Activated effector memory CD4-positive, alpha-beta T cell treated with anti-CD3 and anti-CD28 coated beads, Interleukin-2, amount 50 U/mL, for 16 hours (primary cell): ENCODE results near the gene WNT6.

Experiments
- DNase-seq: peaks from one replicate; pipeline ENCODE4 v3.0.0-alpha.2; 2020

The WNT6 gene

DNA sequence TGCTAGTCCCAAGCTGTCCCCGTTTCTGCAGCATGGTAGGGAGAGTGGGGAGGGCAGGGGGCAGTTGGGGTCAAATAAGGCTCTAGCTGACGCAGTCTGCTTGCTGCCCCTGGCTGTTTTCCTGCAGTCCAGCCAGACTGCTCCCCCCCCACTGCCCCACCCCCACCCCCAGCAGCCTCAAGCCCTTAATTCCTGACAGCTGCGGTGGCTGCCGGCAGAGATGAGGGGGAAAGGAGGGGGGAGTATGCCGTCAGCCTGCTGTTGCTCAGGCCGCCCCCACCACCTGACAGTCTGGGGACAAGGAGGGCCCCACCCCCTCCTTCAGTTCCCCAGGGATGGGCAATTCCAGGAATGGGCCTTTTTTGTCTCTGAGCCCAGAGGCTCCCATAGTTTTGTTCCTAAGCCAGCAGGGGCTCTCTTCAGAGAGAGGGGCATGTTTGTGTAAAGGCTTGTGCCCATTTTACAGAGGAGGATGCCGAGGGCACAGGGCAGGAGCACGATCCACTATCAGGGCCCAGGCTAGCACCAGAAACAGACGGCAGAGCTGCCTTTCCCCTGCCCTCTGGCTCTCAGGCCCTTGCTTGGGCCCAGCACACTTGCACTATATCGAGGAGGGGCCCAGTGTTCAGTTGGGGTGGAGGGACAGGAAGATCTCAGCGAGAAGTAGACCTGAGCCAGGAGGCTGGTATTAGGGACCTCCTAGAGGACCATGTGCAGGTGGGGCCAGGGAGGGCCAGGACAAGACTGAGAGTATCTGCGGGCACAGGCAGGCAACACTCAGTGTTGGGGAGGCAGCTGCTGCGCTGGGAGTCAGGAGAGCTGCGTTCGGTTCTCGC lies 19.5 kb downstream of the WNT6 start:
- DNase-seq = peak; percentile 61

- DNase-seq = no peak
Observed at GRCh38 chr2:218879776-218880101, 20.1 kb downstream of the WNT6 start.

GRCh38 chr2:218880102-218880858 lies 20.7 kb downstream of the WNT6 start, which contains the start of gene WNT10A:
Gene WNT10A, plus strand, starts transcription at chr2:218880852. Its CDS starts 144 bp downstream, at chr2:218880996.
- peak; percentile 94 for DNase-seq

DNA sequence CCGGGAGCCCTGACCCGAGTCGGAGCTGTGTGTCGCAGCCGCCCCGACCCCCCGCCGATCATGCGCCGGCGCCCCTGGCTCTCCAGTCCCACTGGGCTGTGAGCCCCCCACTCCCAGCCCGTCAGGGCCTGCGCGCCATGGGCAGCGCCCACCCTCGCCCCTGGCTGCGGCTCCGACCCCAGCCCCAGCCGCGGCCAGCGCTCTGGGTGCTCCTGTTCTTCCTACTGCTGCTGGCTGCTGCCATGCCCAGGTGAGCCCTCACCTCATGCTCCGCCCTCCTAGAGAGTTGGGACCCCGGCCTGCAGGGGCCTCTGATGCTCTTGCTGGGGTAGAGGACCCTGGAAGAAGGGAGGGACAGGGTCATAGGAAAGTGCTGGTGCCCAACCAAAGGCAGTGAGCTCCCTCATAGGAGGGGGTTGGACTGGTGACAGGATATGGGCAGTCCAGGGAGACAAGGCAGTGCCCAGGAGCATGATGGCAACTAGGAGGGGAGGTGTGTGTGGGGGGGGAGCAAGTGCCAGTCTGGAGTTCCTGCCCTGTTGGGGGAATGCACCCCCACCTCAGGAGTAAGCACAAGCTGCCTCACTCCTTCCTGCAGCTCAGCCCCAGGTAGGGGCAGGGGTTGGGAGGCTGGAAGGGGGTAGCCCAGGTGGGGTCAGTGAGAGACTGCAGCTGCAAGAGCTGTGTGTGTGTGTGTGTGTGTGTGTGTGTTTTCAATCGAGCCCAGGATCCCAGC lies 21.4 kb downstream of the WNT6 start:
- peak; percentile 64 for DNase-seq

DNA sequence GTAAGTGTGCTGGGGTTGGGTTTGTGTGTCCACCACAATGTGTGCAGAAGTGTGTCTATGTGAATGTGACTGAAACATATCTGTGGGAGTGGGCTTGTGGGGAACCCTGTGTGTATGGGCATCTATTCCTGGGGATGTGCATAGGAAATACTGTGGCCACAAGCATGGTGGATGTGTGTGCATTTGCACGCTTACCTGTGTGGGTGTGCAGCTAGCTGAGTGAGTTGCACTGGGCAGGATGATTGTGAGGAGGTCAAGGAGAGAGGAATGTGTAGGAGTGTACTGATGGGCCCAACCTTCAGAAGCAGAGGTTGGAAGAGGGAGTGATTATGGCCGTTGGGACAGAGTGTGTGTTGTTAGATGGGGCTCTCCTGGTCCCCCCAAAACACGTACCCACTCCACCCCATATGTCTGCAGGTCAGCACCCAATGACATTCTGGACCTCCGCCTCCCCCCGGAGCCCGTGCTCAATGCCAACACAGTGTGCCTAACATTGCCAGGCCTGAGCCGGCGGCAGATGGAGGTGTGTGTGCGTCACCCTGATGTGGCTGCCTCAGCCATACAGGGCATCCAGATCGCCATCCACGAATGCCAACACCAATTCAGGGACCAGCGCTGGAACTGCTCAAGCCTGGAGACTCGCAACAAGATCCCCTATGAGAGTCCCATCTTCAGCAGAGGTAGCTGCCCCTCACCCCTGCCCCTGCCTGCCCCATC lies 22.3 kb downstream of the WNT6 start:
- no peak for DNase-seq

DNA sequence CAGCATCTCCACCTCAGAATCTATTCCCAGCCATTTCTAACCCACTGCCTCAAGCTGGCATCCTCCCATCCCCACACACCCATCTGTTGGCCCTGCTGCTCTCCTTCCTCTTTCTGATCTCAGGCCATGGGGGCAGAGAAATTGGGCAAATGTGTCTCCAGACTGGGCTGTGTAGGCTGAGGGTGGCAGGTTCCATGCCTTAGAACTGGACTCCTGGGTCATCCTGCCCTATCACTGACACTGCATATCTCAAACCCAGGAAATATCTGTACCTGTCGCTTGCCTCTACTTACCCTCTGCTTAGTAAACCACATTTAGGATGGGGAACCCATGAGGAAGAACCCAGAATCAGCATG lies 22.8 kb downstream of the WNT6 start:
- DNase-seq = no peak

GRCh38 chr2:218882866-218883366 lies 23.3 kb downstream of the WNT6 start:
- peak; percentile 73 for DNase-seq

DNA sequence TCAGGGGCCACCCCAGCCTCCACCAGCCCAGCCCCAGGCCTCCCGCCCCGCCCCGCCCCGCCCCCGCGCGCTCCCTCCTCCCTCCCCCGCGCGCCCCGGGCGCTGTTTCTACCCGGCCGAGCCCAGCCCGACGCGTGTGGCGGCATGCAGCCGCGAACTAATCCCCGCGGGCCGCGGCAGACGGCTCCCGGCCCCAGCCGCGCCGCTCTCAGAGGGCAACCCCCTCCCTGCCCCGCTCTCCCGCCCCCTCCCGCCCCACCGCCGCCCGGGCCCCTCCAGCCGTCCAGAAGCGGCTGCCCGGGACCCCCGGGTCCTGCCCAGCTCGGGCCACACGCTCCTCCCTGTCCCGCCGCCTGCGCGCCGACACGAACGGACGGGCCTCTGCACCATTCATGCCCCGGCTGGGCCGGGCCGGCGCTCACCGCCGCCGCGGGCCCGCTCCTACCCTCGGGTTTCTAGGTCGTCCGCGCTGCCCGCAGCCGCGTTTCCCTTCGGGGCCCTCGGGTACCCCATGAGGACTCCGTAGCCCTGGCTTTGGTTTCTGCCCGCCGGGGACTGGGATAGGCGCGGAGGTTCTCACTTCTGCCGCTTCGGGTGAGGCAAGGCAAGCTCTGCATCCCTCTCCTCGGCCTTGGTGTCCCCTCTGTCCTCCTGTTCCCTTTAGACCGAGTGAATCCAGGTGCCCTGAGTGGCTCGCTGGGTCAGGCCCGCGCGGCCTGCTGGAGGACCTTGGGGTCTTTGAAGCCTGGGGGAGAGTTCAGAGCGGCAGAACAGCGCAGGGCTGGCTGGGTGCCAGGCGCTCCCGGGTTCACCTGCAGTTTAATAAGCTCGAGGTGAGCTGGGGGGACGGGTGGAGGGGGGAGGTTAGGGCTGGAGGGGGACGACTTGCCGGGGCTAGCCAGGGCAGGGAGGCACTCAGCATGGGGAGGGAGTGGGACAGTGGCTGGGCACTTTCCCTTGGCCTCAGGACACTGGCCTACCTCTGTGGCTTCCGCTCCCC lies 24.2 kb downstream of the WNT6 start:
- peak; percentile 83 for DNase-seq

GRCh38 chr2:218884519-218884918 lies 24.9 kb downstream of the WNT6 start:
- no peak for DNase-seq

DNA sequence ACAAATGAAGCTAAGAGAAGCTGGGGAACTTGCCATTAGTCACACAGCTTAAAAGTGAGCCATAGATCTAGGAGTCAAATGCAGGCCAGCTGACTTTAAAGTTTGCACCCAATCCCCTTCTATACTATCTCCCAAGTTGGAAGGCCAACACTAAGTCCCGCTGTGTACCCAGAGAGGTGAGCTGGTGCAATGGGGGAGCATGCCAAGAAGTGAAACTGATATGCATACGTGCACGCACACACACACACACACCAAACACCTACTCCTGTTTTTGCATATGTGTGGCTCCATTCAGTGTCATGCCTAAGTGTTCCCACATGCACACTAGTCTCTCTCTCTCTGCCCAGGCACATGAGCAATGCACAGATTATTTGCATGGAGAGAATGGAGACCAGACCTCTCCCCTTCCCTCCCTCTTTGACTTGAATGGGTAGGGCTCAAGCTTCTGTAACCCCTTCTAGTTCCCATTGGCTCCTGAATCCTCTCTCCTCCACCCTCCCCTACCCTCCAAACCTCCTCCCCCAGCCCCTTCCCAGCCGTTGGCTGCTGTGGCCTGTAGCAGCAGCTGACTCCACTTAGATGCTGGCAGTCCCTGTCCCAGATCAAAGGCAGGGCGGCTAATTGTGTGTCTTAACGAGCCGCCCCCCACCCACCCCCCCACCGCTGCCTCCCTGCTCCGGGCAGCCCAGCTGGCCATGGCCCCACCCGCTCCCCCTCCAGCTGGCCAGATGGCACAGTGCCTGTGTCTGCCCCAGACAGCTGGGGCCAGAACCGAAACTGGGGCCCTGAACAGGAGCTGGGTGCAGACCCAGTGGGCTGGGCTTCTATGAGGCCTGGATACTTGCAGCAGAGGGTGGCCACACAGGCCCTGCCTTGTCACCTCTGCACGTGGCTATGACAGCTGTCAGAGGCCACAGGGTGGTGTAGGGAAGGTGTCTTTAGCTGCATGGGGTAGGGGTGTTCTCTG lies 26.7 kb downstream of the WNT6 start:
- peak; percentile 57 for DNase-seq

- DNase-seq = no peak
Observed at GRCh38 chr2:218887079-218887478, 27.5 kb downstream of the WNT6 start.

- DNase-seq = peak; percentile 53
Observed at GRCh38 chr2:218888341-218888740, 28.7 kb downstream of the WNT6 start.

- DNase-seq = peak; percentile 61
Observed at GRCh38 chr2:218889937-218890336, 30.3 kb downstream of the WNT6 start.

DNA sequence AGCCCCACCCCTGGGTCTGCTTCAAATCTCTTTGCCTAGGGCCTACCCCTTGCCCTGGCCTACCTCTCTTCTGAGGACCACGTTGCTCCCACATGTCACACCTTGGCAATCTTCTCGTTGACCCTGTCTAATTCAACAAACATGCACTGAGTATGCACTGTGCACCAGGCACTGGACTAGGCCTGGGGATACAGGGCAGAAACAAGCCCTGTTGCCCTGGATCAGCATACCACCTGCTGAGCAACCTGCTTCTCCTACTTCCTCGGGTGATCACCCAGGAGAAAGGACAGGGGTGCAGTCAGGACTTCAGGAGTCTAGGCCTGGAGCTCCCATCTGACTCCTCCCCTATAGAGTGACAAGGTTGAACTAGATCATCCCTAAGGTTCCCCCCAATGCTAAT lies 30.8 kb downstream of the WNT6 start:
- peak; percentile 52 for DNase-seq

- DNase-seq = peak; percentile 54
Observed at GRCh38 chr2:218891275-218892135, 31.9 kb downstream of the WNT6 start.

- DNase-seq = peak; percentile 94
Observed at GRCh38 chr2:218892693-218893348, 33.2 kb downstream of the WNT6 start.

DNA sequence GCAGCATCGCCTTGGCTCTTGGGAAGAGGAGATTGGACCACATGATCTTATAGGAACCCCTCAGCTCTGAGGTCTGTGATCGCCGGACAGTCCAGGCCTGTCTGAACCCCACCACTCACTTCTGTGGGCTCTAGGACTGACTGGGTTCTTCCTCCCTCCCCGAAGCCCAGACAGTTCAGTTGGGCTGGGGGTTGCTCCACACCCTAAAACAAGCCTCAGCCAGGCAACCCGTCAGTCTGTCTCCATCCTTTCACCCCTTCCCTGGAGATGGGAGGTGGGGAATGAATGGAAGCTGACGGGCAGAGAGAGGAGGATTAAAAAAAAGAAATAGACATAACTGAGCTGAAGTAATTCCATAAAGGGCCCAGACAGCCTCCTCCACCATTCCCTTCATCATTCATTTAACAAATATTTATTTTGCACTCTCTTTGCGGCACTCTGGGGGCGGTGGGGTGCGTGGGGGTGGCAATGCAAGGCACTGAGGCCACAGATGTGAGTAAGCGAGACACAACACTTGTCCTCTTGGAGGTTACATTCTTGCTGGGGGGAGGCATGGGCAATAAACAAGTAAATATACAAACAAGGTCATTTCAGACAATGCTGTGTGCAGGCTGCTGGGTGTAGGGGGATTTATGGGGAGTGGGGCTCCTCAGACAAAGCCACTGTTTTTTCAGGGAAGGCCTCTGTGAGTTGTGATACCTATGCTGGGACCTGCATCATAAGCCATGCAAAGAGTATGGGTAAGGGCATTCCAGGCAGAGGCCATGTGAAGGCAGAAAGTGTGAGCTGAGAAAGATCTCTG lies 33.9 kb downstream of the WNT6 start:
- DNase-seq = peak; percentile 76
